ENCODE results near the gene FCER1G. TPM values are rescaled to one million over a fixed set of nuclear protein-coding genes. Genes with fewer than 3 reads are reported as not detected.

FCER1G gene
- total RNA-seq, 1 experiment from 2014 or later, result 0.77 TPM

DNA sequence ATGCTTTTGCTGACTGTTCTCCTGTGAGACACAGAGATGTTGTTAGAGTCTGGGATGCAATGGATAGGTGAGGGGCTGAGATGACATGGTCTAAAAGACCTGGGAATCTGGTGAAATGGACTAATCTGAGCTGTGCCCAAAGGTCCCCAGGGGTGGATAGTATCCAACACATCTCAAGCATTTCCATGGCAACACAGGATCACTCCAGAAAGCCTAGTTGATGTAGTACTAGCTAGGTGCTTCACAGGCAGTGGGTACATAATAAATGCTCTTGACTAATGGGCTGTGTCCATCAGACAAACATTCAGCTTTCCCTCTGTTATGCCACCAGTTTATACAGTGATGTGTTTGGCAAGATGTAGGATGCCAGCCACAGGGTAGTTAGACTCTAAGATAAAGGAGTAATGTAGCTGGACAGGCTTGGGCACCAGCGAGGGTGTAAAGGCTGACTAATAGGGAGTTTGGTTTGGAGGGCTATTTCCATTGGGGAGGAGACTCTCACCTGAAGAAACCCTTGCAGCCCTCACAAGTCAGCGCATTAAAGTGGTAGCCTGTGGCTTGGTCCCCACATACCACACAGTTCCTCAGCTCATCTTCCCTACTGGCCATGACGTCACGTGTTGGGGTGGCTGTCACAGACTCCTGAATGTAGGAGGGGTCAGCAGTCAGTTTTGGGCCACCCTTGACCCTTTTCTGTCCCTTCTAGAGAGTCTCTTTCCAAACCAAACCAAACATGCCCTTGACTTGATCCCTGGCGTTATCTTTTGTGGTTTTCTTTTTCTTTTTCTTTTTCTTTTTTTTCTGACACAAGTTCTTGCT is 21.1 kb downstream of the FCER1G start:
- in situ Hi-C loops (cut with HindIII; ENCODE audit: low pct_unique_long_range_greater_than_20kb, low sequenced_read_pairs), result no loop called here
- H3K9me3 ChIP-seq (ENCODE audit: control insufficient read depth, insufficient read depth, low read depth, low read length), result no peaks in the 10 kb centered on the region
- CTCF ChIA-PET, result no interaction called here
- H3K27me3 ChIP-seq (ENCODE audit: control insufficient read depth, insufficient read depth, low read length), result no peaks in the 10 kb centered on the region
- POLR2A ChIA-PET, result interaction anchor here (0.7 kb wide), 1 partner anchor 57 kb away, joined by 3 read pairs; no protein-coding TSS in a partner anchor
- intact Hi-C loops (cut with micrococcal nuclease; ENCODE audit: unreplicated experiment), result no loop called here
- no peak overlapping the region for H3K4me3 ChIP-seq (ENCODE audit: low read depth in 2 of 2, low read length in 2 of 2)
- H3K4me1 ChIP-seq (ENCODE audit: control insufficient read depth, insufficient read depth, low read length), result no peaks in the 10 kb centered on the region
- no peak overlapping the region for H3K27ac ChIP-seq (ENCODE audit: low read length)
- BruUV-seq (replicated peaks), result no TSS peak
- DNase-seq (ENCODE audit: low read depth, low spot score), result no peak
- no peak for TF ChIP-seq TCF7L2 (IDR thresholded peaks at IDR 0.05; ENCODE audit: low read depth, low read length)
- TF ChIP-seq SIN3A (IDR thresholded peaks at IDR 0.05; ENCODE audit: borderline replicate concordance, insufficient read depth, low read depth, low read length), result no peak
- TF ChIP-seq POLR2AphosphoS5 (IDR thresholded peaks at IDR 0.05; ENCODE audit: low read depth, low read length), result no peak
- TF ChIP-seq, protein P1, sequence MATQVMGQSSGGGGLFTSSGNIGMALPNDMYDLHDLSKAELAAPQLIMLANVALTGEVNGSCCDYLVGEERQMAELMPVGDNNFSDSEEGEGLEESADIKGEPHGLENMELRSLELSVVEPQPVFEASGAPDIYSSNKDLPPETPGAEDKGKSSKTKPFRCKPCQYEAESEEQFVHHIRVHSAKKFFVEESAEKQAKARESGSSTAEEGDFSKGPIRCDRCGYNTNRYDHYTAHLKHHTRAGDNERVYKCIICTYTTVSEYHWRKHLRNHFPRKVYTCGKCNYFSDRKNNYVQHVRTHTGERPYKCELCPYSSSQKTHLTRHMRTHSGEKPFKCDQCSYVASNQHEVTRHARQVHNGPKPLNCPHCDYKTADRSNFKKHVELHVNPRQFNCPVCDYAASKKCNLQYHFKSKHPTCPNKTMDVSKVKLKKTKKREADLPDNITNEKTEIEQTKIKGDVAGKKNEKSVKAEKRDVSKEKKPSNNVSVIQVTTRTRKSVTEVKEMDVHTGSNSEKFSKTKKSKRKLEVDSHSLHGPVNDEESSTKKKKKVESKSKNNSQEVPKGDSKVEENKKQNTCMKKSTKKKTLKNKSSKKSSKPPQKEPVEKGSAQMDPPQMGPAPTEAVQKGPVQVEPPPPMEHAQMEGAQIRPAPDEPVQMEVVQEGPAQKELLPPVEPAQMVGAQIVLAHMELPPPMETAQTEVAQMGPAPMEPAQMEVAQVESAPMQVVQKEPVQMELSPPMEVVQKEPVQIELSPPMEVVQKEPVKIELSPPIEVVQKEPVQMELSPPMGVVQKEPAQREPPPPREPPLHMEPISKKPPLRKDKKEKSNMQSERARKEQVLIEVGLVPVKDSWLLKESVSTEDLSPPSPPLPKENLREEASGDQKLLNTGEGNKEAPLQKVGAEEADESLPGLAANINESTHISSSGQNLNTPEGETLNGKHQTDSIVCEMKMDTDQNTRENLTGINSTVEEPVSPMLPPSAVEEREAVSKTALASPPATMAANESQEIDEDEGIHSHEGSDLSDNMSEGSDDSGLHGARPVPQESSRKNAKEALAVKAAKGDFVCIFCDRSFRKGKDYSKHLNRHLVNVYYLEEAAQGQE (IDR thresholded peaks at IDR 0.05; ENCODE audit: insufficient read depth in 1 of 2, low read depth in 2 of 2, low read length in 1 of 2), result no peak
- TF ChIP-seq, protein P2, sequence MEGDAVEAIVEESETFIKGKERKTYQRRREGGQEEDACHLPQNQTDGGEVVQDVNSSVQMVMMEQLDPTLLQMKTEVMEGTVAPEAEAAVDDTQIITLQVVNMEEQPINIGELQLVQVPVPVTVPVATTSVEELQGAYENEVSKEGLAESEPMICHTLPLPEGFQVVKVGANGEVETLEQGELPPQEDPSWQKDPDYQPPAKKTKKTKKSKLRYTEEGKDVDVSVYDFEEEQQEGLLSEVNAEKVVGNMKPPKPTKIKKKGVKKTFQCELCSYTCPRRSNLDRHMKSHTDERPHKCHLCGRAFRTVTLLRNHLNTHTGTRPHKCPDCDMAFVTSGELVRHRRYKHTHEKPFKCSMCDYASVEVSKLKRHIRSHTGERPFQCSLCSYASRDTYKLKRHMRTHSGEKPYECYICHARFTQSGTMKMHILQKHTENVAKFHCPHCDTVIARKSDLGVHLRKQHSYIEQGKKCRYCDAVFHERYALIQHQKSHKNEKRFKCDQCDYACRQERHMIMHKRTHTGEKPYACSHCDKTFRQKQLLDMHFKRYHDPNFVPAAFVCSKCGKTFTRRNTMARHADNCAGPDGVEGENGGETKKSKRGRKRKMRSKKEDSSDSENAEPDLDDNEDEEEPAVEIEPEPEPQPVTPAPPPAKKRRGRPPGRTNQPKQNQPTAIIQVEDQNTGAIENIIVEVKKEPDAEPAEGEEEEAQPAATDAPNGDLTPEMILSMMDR (IDR thresholded peaks at IDR 0.05), result no peak
- H3K36me3 ChIP-seq (ENCODE audit: control insufficient read depth, insufficient read depth, low read length), result no peaks in the 10 kb centered on the region
- ATAC-seq, result no peak

DNA sequence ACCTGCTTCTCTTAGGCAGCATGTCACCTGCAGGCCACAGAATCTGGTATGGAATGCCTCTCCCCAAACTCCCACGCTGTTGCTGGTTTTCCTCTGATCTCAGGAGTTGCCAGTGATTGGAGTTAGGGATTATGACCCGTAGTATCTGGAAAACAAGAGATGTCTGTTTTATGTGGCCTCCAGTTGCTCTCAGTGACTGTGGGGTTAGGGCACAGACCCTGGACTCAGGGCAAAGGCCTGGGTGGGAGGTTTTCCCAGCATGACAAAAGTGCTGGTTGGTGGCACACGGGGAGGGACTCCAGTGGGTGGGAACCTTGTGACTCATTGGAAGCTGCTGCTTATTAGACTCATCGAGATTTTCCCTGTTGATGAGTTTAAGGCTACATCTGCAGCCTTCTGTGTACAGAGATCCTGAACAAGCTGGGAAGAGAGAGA is 23.0 kb downstream of the FCER1G start, which contains the start of gene NR1I3:
TSS of gene NR1I3 (minus strand) at position 165 of the 435 bp plus-strand sequence. CDS start 1,638 bp downstream, outside the sequence.
- H3K9me3 ChIP-seq (ENCODE audit: control insufficient read depth, insufficient read depth, low read depth, low read length), result no peaks in the 10 kb centered on the region
- BruUV-seq (replicated peaks), result no TSS peak
- intact Hi-C loops (cut with micrococcal nuclease; ENCODE audit: unreplicated experiment), result no loop called here
- ChIA-PET CTCF (interaction anchor here (0.7 to 1.0 kb wide), 2 partner anchors 11 to 38 kb away, joined by 5 to 6 read pairs; no protein-coding TSS in a partner anchor), POLR2A (interaction anchor here (0.6 kb wide), 1 partner anchor 115 kb away, joined by 3 read pairs; no protein-coding TSS in a partner anchor)
- no peaks in the 10 kb centered on the region for H3K27me3 ChIP-seq (ENCODE audit: control insufficient read depth, insufficient read depth, low read length)
- H3K4me3 ChIP-seq (ENCODE audit: low read depth in 2 of 2, low read length in 2 of 2), result no peak within 1 kb of the TSS
- TF ChIP-seq TCF7L2 (IDR thresholded peaks at IDR 0.05; ENCODE audit: low read depth, low read length) (no peak), POLR2AphosphoS5 (IDR thresholded peaks at IDR 0.05; ENCODE audit: low read depth, low read length) (no peak), SIN3A (IDR thresholded peaks at IDR 0.05; ENCODE audit: borderline replicate concordance, insufficient read depth, low read depth, low read length) (no peak)
- TF ChIP-seq, protein P1 (IDR thresholded peaks at IDR 0.05; ENCODE audit: insufficient read depth in 1 of 2, low read depth in 2 of 2, low read length in 1 of 2), result no peak
- TF ChIP-seq, protein P2 (IDR thresholded peaks at IDR 0.05), result no peak
- DNase-seq (ENCODE audit: low read depth, low spot score) (no peak), ATAC-seq (peak; percentile 35; the same call in 1 of the 2 replicates)
- H3K4me1 ChIP-seq (ENCODE audit: control insufficient read depth, insufficient read depth, low read length), result no peaks in the 10 kb centered on the region
- H3K27ac ChIP-seq (ENCODE audit: low read length), result no peak within 1 kb of the TSS
- in situ Hi-C loops (cut with HindIII; ENCODE audit: low pct_unique_long_range_greater_than_20kb, low sequenced_read_pairs), result no loop called here
- no peaks in the 10 kb centered on the region for H3K36me3 ChIP-seq (ENCODE audit: control insufficient read depth, insufficient read depth, low read length)
